Astrocyte of the cerebellum (primary cell): ENCODE data around the gene RGMA.

Source experiments
- DNase-seq: peaks from one replicate; pipeline ENCODE4 v3.0.0-alpha.2; 2011; ENCODE audit warnings: low read depth
- H3K4me3 ChIP-seq: 2 replicates; pipeline ENCODE4 v1.5.1; 2011; ENCODE audit warnings: mild to moderate bottlenecking, low read depth, low read length, moderate library complexity
- in situ Hi-C: cut with HindIII; loops from 2 replicates; pipeline ENCODE4 v1.10.0; 2017; ENCODE audit warnings: low sequenced_read_pairs
- TF ChIP-seq, protein P1 (sequence below): IDR thresholded peaks from 2 replicates; pipeline ENCODE4 v1.5.1; 2012; ENCODE audit warnings: low read length, low read depth, moderate library complexity, mild to moderate bottlenecking; ENCODE audit errors: missing control alignments

RGMA gene

DNA sequence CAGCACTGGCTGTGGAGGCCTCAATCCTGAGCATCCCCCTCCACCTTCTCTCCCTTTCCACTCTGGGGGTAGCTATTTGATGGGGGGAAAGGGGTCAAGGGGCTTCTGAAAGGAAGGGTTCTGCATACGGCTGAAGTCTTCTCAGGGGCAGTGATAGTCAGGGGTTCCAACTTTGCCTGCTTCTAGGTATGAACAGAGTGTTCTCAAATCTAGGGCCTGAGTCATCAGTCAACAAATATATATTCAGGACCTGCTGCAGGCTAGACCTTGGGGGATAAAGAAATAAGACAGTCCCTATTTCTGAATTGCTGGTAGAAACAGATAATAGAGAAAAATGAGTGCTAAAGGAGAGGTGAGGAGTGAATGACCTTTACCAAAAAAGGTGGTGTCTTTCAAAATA, 12.8 kb downstream of the RGMA start:
- H3K4me3 ChIP-seq, result no peak overlapping the region
- in situ Hi-C loops, result no loop called here
- no peak for DNase-seq

DNA sequence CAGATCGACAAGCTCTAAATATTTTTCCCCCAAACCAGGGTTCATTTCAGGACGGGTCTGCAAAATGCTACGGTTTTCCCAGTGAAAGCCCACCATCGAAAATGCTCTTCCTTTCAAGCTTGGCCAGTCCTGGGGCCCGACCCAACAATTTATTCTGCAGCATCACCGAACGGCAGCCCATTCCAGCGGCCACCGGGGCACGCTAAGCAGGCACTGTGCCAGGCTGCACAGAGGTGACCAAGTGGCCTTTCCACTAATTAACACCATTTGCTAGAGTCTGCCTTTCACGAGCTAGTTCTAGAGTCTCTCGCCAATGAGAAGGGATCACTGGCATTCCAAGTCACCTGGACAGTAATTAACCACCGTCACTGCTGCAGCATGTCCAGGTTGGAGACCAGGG, 14.4 kb downstream of the RGMA start:
- in situ Hi-C loops, result no loop called here
- DNase-seq, result no peak
- no peak overlapping the region for H3K4me3 ChIP-seq
- TF ChIP-seq, protein P1, sequence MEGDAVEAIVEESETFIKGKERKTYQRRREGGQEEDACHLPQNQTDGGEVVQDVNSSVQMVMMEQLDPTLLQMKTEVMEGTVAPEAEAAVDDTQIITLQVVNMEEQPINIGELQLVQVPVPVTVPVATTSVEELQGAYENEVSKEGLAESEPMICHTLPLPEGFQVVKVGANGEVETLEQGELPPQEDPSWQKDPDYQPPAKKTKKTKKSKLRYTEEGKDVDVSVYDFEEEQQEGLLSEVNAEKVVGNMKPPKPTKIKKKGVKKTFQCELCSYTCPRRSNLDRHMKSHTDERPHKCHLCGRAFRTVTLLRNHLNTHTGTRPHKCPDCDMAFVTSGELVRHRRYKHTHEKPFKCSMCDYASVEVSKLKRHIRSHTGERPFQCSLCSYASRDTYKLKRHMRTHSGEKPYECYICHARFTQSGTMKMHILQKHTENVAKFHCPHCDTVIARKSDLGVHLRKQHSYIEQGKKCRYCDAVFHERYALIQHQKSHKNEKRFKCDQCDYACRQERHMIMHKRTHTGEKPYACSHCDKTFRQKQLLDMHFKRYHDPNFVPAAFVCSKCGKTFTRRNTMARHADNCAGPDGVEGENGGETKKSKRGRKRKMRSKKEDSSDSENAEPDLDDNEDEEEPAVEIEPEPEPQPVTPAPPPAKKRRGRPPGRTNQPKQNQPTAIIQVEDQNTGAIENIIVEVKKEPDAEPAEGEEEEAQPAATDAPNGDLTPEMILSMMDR, result no peak

More for the DNA sequence above, 12.8 kb downstream of the RGMA start:
- TF ChIP-seq, protein P1, result no peak

DNA sequence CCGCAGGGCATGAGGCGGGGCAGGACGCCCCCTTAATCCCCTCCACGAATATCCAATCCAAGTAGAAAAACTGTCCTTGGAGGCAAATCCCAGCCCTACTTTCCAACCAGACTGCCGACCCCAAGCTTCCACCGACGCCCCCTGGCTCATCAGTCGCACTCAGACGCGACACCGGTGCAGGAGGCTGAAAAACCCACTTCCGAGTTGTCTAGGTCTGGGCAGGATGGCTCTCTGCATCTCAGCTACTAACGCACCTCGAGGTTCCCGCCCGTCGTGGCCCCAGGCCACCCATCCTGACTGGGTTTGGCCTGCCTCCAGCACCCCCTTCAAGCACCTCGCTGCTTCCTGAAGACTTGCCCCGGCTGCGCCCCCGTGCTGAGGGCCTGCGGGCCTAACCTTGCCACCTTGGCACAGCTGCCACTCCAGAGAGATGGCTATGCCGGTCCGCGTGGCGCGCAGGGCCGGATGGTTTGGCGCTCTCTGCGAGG, 15.5 kb downstream of the RGMA start:
- H3K4me3 ChIP-seq, result peak overlapping the region; percentile 24
- DNase-seq, result no peak
- TF ChIP-seq, protein P1, result no peak
- in situ Hi-C loops, result no loop called here

DNA sequence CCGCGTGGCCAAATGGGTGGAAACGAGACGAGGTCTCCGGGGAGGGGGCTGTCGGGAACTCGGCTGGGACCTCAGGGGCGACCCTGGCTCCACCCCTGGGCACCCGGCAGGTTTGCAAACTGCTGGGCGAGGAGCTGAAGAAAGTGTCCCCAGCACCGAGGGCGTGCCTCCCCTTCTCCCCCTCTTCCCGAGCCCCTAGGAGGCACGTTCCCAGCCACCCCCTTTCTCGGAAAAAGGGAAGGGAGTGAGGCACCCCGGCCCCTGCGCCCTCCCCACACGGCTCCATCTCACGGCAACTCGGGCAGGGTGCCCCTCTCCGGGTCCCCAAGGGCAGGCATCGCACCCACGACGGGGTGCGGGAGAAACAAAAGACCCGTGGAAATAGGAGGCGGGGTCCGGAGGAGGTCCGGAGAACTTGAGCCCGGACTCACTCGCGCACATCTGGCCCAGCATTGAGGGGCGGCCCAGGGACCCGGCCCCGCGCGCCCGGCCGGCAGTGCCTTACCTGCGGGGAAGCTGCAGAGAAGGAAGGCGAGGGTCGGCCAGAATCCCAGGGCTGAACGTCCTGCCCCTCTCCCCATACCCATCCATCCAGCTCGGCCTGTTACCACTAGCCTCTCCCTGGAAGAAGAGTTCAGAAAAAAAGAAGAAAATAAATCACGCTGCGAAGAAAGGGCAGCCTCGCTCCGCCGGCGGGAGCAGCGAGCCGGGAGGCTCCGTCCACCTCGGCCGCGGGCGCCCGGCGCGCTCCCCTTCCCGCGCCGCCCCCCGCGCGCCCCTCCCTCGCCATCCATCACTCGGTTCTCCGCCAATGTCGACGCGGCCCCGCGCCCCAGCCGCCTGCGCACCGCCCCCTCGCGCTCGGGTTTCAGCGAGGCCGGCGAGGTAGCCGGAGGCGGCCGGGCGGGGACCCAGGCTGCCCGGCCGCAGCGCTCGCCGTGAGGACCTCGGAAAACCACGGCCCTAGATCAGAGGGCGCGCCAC, 16.3 kb downstream of the RGMA start:
- in situ Hi-C loops, result no loop called here

DNA sequence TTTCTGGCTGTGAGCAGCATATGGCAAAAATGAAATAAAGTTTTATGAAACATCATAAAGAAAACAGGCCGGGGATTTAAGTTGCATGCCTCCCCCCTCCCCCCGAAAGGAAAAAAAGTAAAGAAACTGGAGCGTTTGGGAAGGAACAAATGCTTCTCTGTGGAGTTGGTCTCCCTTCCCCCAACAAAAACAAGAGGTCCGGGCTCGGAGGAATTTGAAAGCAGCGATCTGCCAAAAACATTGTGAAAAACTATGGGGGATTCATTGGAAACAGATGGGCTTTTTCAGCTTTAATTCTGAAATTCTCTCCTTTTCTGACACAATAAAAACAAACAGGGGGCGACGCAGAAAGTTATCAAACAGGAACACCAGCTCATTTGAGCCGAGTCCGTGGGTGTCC, 17.0 kb downstream of the RGMA start:
- TF ChIP-seq, protein P1, result no peak
- in situ Hi-C loops, result no loop called here
- peak overlapping the region; percentile 75 for H3K4me3 ChIP-seq
- peak; percentile 59 for DNase-seq

More for the DNA sequence above, 16.3 kb downstream of the RGMA start:
- peak; percentile 35 for DNase-seq
- TF ChIP-seq, protein P1, result no peak
- peak overlapping the region; percentile 75 for H3K4me3 ChIP-seq

DNA sequence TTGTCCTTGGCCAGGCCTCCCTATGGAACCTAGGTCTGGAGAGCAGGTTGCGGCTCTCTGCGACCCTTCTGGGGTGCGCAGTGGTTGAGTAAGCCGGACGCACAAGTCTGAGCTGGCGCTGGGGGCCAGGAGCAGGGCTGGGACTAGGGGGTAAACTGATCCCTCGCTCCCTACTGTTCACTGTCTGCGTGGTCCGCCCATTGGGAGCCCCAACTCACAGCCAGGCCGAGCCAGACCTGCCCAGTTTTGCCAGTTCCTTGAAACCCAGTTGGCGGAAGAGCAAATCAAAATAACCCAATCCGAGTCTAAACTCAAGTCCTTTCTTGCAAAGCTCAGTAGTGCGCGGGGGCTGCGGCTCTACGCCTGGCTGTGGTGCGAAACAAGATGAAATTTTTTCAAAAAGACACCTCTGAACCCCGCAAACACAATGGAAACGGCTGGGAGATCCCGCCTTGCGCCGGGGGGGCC, 17.5 kb downstream of the RGMA start:
- no peak for DNase-seq
- H3K4me3 ChIP-seq, result peak overlapping the region; percentile 75
- TF ChIP-seq, protein P1, result no peak
- in situ Hi-C loops, result no loop called here
